Neural progenitor cell (in vitro differentiated cells): ENCODE measurements around the gene UNC5A. TPM values are rescaled to one million over a fixed set of nuclear protein-coding genes. Genes with fewer than 3 reads are reported as not detected.
A peak's percentile ranks its signal among the peaks of the same experiment; 100 is the strongest.

ENCODE experiments used
- DNase-seq: peaks from one replicate; pipeline ENCODE4 v3.0.0-alpha.2; 2016; ENCODE audit warnings: low spot score
- H2AFZ ChIP-seq: fragments of 200-600 bp; sonication (generic); replicated peaks from 2 replicates; pipeline ENCODE4 v1.6.1; 2016; ENCODE audit warnings: antibody characterized with exemption
- H3F3A ChIP-seq: fragments of 200-600 bp; sonication (generic); 2 replicates; pipeline ENCODE4 v1.6.1; 2016; ENCODE audit warnings: antibody characterized with exemption, low read depth
- H3K27ac ChIP-seq: fragments of 200-600 bp; sonication (generic); 2 replicates; pipeline ENCODE4 v1.5.1; 2016; ENCODE audit warnings: mild to moderate bottlenecking
- H3K27me3 ChIP-seq: fragments of 200-600 bp; sonication (generic); 2 replicates; pipeline ENCODE4 v1.6.1; 2016; ENCODE audit warnings: mild to moderate bottlenecking, moderate library complexity
- H3K36me3 ChIP-seq: fragments of 200-600 bp; sonication (generic); 2 replicates; pipeline ENCODE4 v1.5.1; 2016
- H3K4me1 ChIP-seq: fragments of 200-600 bp; sonication (generic); 2 replicates; pipeline ENCODE4 v1.6.1; 2016; ENCODE audit warnings: mixed run types
- H3K4me2 ChIP-seq: fragments of 200-600 bp; sonication (generic); 2 replicates; pipeline ENCODE4 v1.6.1; 2016
- H3K4me3 ChIP-seq: fragments of 200-600 bp; sonication (generic); 2 replicates; pipeline ENCODE4 v1.5.1; 2016
- H3K79me2 ChIP-seq: fragments of 200-600 bp; sonication (generic); 2 replicates; pipeline ENCODE4 v1.6.1; 2016; ENCODE audit warnings: low read depth
- H3K9ac ChIP-seq: fragments of 200-600 bp; sonication (generic); 2 replicates; pipeline ENCODE4 v1.6.1; 2016
- H3K9me3 ChIP-seq: fragments of 200-600 bp; sonication (generic); 2 replicates; pipeline ENCODE4 v1.5.1; 2016; ENCODE audit warnings: low read depth
- H4K20me1 ChIP-seq: fragments of 200-600 bp; sonication (generic); 2 replicates; pipeline ENCODE4 v1.6.1; 2016; ENCODE audit warnings: low read depth
- H3K27ac Mint-ChIP-seq: 3 replicates; pipeline ENCODE4 v1.8.0; 2021; ENCODE audit warnings: mixed read lengths
- H3K27me3 Mint-ChIP-seq: 2 replicates; pipeline ENCODE4 v1.8.0; 2022; ENCODE audit warnings: low read depth, mild to moderate bottlenecking, inconsistent platforms, moderate library complexity, mixed read lengths; ENCODE audit not compliant: insufficient read depth
- H3K36me3 Mint-ChIP-seq: 3 replicates; pipeline ENCODE4 v1.8.0; 2021; ENCODE audit warnings: mixed read lengths
- H3K4me1 Mint-ChIP-seq: 3 replicates; pipeline ENCODE4 v1.8.0; 2021; ENCODE audit warnings: mixed read lengths
- H3K4me3 Mint-ChIP-seq: 3 replicates; pipeline ENCODE4 v1.8.0; 2021; ENCODE audit warnings: mild to moderate bottlenecking, moderate library complexity, mixed read lengths
- H3K9me3 Mint-ChIP-seq: 3 replicates; pipeline ENCODE4 v1.8.0; 2020; ENCODE audit warnings: mixed read lengths
- CTCF ChIP-seq: fragments of 200-600 bp; sonication (generic); IDR thresholded peaks from 2 replicates; pipeline ENCODE4 v1.5.1; 2017; ENCODE audit warnings: antibody characterized with exemption, mild to moderate bottlenecking
- EZH2 ChIP-seq: fragments of 200-600 bp; sonication (generic); IDR thresholded peaks from 2 replicates; pipeline ENCODE4 v1.6.1; 2017; ENCODE audit warnings: antibody characterized with exemption, mild to moderate bottlenecking, moderate library complexity
- EZH2phosphoT487 ChIP-seq: fragments of 200-600 bp; sonication (generic); IDR thresholded peaks from 2 replicates; pipeline ENCODE4 v1.6.1; 2017; ENCODE audit warnings: antibody characterized with exemption
- total RNA-seq: library from RNA; depleted of rRNA; stranded (reverse); fragments of >200 nt; gene quantifications from 2 replicates; pipeline ENCODE4 v1.2.3, GENCODE V29; 2015; ENCODE audit warnings: low replicate concordance

UNC5A gene
- total RNA-seq, 1 donor from 2014 or later = 1.2 TPM

DNA sequence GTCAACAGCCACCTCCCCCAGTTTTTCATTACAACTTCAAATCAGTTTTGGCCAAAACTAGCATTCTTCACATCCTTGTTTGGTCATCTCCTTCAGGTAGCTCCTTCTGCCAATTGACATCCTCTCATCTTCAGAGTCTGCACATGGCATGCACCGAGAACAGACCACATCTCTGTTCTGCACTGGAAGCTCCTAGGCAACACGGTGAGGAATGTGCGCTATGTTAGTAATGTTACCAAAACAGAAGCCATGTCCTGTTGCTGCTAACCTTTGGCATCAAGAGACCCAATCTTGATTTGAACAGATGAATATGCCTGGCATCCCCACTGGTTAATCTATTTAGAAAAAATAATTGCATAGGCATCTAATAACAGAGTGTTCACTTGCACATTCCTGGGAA is 93.9 kb downstream of the UNC5A start:
- Histone ChIP-seq H3K4me3 (no peak overlapping the region), H3K4me2 (no peak overlapping the region), H3F3A (no peaks in the 10 kb centered on the region), H3K9me3 (no peaks in the 10 kb centered on the region), H3K4me1 (no peaks in the 10 kb centered on the region), H3K27ac (no peak overlapping the region), H3K36me3 (peaks cover 21% of the 10 kb centered on the region), H3K9ac (no peak overlapping the region), H3K79me2 (no peaks in the 10 kb centered on the region), H3K27me3 (no peaks in the 10 kb centered on the region), H4K20me1 (no peaks in the 10 kb centered on the region), H2AFZ (no peak overlapping the region)
- no peaks in the 10 kb centered on the region for H3K9me3 Mint-ChIP-seq
- no peak for TF ChIP-seq EZH2phosphoT487
- no peak overlapping the region for H3K4me3 Mint-ChIP-seq
- H3K27ac Mint-ChIP-seq = peak overlapping the region; percentile 27
- H3K27me3 Mint-ChIP-seq = peaks cover 8% of the 10 kb centered on the region
- no peak for DNase-seq
- H3K36me3 Mint-ChIP-seq = peaks cover 36% of the 10 kb centered on the region
- peaks cover 49% of the 10 kb centered on the region for H3K4me1 Mint-ChIP-seq

GRCh38 chr5:176906126-176906525 is 95.8 kb downstream of the UNC5A start:
- Histone ChIP-seq H3K9me3 (no peaks in the 10 kb centered on the region), H3K27ac (no peak overlapping the region), H3K36me3 (peaks cover 21% of the 10 kb centered on the region), H2AFZ (no peak overlapping the region), H3K4me3 (no peak overlapping the region), H3K4me2 (no peak overlapping the region), H3F3A (no peaks in the 10 kb centered on the region), H3K4me1 (peaks cover 6% of the 10 kb centered on the region), H3K79me2 (no peaks in the 10 kb centered on the region), H4K20me1 (peaks cover 10% of the 10 kb centered on the region), H3K9ac (no peak overlapping the region), H3K27me3 (no peaks in the 10 kb centered on the region)
- no peak for DNase-seq
- H3K4me1 Mint-ChIP-seq = peaks cover 62% of the 10 kb centered on the region
- TF ChIP-seq EZH2phosphoT487 (no peak), EZH2 (no peak), CTCF (no peak)
- no peak overlapping the region for H3K4me3 Mint-ChIP-seq
- peaks cover 4% of the 10 kb centered on the region for H3K27me3 Mint-ChIP-seq
- peaks cover 36% of the 10 kb centered on the region for H3K36me3 Mint-ChIP-seq
- no peaks in the 10 kb centered on the region for H3K9me3 Mint-ChIP-seq
- H3K27ac Mint-ChIP-seq = peak overlapping the region; percentile 26

GRCh38 chr5:176906796-176907195 is 96.4 kb downstream of the UNC5A start:
- Histone ChIP-seq H3K27ac (no peak overlapping the region), H4K20me1 (peaks cover 10% of the 10 kb centered on the region), H3K4me2 (no peak overlapping the region), H3K36me3 (peaks cover 21% of the 10 kb centered on the region), H3K79me2 (no peaks in the 10 kb centered on the region), H2AFZ (no peak overlapping the region), H3K4me3 (no peak overlapping the region), H3K4me1 (peaks cover 6% of the 10 kb centered on the region), H3K27me3 (no peaks in the 10 kb centered on the region), H3K9me3 (no peaks in the 10 kb centered on the region), H3K9ac (no peak overlapping the region), H3F3A (no peaks in the 10 kb centered on the region)
- Mint-ChIP-seq H3K4me1 (peaks cover 62% of the 10 kb centered on the region), H3K4me3 (no peak overlapping the region), H3K27ac (no peak overlapping the region), H3K27me3 (peaks cover 2% of the 10 kb centered on the region), H3K9me3 (no peaks in the 10 kb centered on the region), H3K36me3 (peaks cover 39% of the 10 kb centered on the region)
- DNase-seq = no peak
- TF ChIP-seq CTCF (no peak), EZH2phosphoT487 (no peak), EZH2 (no peak)

GRCh38 chr5:176908675-176909368 is 98.5 kb downstream of the UNC5A start:
- H3K9ac ChIP-seq = no peak overlapping the region
- no peaks in the 10 kb centered on the region for H3K9me3 ChIP-seq
- no peak overlapping the region for H3K27ac Mint-ChIP-seq
- peak overlapping the region; percentile 31 for H3K27ac ChIP-seq
- no peak overlapping the region for H2AFZ ChIP-seq
- no peak overlapping the region for H3K4me3 Mint-ChIP-seq
- peaks cover 26% of the 10 kb centered on the region for H3K36me3 Mint-ChIP-seq
- H3K79me2 ChIP-seq = no peaks in the 10 kb centered on the region
- peaks cover 6% of the 10 kb centered on the region for H3K4me1 ChIP-seq
- no peak overlapping the region for H3K4me2 ChIP-seq
- peaks cover 21% of the 10 kb centered on the region for H3K36me3 ChIP-seq
- no peaks in the 10 kb centered on the region for H3K27me3 ChIP-seq
- H3K9me3 Mint-ChIP-seq = no peaks in the 10 kb centered on the region
- DNase-seq = no peak
- H3K27me3 Mint-ChIP-seq = no peaks in the 10 kb centered on the region
- H3K4me1 Mint-ChIP-seq = peaks cover 56% of the 10 kb centered on the region
- TF ChIP-seq CTCF = no peak
- TF ChIP-seq EZH2phosphoT487 = no peak
- TF ChIP-seq EZH2 = no peak
- no peaks in the 10 kb centered on the region for H3F3A ChIP-seq
- H3K4me3 ChIP-seq = no peak overlapping the region
- H4K20me1 ChIP-seq = peaks cover 10% of the 10 kb centered on the region
